GM21423 (cell line): Measurements from ENCODE around the gene TBPL2.
"Not testable (repeated sequence)": the region's sequence is repeated elsewhere in the genome, so short reads cannot be mapped to it uniquely, and the experiment has no call there.

Source experiments
- ATAC-seq: cut with Tn5 transposase; IDR thresholded peaks from one replicate; pipeline ENCODE4 v1.9.1; 2021; ENCODE audit warnings: mild to moderate bottlenecking, moderate library complexity; ENCODE audit not compliant: unreplicated experiment

TBPL2 gene

GRCh38 chr14:55410876-55411275, 29.5 kb downstream of the TBPL2 start:
- no peak for ATAC-seq

DNA sequence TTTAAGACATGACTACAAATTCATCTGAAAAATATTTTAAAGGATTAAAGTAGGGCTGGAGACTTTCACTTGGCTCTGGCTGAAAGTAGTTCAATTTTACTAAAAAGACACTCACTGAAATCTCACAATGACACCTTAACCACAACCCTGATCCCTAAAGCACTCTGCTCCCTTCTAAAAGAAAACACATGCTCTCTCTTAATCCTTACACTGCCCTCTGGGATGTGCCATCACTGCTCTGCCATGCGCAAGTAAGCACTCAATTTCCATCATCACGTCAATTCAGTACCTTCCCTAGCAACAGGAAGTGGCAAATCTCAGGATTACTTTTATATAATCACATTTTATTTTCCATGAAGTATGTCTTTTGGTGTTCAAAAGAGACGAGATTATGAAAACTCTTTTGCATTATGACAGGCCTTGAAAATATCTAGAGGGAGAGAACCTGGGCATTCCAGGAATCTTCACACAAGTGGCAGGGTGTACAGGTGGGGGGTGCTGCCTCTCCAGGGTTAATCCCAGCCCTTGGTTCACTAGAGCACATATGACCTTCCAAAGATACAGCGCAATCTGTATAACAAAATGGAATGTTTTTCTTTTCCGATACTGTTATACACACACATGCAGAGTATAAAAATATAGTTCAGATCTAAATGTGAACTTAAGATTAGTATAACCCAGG, 36.1 kb downstream of the TBPL2 start:
- no peak for ATAC-seq

DNA sequence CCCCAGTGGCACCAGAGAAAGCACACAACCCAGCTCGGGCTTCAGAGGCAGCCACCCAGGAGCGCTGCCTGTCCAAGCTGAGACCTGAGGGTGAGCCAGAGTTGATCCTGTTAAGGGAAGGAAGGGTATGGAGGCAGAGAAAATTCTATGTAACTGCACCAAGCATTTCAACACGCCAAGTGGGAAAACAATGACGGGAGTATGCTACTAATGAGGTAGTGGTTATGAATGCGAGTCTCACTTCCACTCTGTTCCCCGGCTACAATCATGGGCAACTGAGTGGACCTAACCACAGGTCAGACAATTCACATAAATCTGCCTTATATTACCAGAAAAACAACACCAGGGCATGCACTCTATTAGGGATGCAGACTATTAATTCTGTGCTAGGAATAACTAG, 38.7 kb downstream of the TBPL2 start:
- ATAC-seq: no peak

DNA sequence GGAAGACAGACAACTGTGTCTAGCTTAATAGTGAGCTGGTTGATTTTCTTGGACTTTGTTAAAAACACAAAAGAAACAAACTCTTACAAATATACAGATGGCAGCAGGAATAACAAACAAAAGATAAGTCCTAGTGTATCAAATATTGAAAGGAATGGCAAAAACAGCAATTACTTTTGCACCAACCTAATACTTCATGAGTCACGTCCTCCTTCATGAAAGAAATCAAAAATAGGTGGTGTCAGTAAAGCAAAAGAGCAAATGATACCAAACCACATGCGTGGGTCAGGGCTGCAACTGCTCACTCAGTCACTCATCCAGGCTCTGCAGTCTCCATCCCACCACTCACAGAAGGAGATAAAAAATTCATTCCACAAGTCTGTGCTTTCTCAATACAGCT, 40.6 kb downstream of the TBPL2 start:
- ATAC-seq: no peak

- no peak for ATAC-seq
These were observed 41.2 kb downstream of the TBPL2 start for GRCh38 chr14:55399183-55399582.

DNA sequence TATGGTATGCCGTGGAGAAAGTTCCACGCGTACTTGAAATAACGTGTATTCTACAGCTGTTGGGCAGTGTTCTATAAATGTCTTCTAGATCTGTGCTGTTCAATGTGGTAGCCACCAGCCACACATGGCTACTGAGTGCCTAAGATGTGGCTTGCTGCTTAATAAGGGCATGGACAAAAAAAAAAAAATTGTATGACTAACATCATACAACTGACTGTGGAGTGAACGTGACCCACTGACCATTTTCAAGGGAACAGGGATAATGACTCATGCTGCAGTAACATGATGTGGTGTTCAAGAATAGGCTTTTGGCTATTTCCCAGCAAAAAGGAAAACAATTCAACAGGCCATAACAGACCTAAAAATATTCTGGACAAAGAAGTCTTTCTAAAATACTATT, 41.7 kb downstream of the TBPL2 start:
- no peak for ATAC-seq

DNA sequence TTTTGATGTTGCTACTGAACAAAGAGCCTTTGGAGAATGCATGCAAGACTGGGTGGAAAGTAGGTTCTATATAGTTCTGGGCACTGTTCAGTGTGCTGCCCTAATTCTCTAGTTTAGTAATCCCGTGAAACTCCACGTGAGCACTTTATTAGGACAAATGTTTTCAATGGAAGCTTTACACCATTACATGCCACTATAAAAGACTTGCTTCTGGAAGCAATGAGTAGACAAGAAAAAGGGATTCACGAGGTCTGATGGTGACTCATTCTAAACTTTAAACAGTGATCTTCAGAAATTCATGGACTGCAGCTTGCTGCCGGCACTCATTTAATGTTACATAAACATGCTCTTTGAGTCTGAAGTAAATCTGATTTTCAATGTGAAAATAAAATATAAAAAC, 51.1 kb downstream of the TBPL2 start:
- no peak for ATAC-seq

DNA sequence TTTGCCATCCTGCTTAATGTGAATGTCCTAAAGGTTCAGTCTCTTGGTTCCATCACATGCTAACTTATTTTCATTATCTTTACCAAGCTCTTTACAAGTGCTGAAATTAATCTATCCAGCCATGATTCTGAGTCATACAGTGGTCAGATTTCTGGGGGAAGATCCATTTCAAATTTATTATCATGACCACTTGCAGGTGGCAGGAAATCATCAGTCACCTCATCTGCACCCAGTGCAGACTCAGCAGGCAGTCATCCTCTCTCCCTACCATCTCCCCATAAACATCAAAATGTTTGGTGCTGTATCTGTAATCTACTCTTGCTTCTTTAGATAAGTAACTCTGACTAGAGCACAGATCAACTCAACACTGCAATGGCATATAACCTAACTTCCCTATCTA, 52.3 kb downstream of the TBPL2 start:
- no peak for ATAC-seq

DNA sequence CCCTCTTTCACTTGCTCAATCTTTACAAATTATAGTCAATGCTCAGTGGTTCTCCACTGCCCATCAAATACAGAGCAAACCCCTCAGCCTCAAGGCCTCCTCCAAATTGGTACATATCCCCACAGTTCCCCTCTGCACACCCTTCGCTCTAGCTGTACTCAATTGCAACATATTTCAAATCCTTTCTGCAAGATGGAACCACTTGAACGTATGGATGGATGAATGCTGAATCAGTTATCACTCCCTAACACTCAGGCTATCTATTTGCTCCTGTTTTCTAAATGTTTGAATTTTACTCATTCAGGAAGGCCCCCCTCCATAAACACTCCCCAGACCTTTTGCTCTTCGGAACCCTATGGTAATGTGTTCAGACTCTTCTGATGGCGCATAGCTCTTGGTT, 53.3 kb downstream of the TBPL2 start:
- ATAC-seq: no peak

- ATAC-seq: no peak
These were observed 54.2 kb downstream of the TBPL2 start for GRCh38 chr14:55386037-55386808.

DNA sequence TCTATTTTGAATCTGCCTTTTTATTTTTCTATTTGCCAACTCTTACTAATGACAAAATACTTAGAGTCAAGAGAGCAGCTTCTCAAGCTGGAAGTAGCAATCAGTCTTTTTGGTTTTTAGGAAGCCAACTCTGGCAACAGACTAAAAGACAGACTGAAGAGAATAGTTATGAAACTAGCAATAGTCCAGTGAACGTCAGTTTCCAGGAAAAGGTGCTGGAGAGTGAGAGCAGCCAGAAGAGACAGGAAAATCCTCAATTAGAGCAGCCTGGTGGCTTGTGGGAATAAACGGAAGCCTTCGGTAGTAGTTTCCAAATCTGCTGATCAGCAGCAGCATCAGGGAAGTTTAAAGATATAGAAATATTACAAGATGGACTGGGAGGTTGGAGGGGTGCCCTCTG, 55.9 kb downstream of the TBPL2 start:
- no peak for ATAC-seq

- ATAC-seq: no peak
These were observed 56.8 kb downstream of the TBPL2 start for GRCh38 chr14:55383541-55384140.

GRCh38 chr14:55383056-55383466, 57.4 kb downstream of the TBPL2 start:
- ATAC-seq: not testable (repeated sequence)

DNA sequence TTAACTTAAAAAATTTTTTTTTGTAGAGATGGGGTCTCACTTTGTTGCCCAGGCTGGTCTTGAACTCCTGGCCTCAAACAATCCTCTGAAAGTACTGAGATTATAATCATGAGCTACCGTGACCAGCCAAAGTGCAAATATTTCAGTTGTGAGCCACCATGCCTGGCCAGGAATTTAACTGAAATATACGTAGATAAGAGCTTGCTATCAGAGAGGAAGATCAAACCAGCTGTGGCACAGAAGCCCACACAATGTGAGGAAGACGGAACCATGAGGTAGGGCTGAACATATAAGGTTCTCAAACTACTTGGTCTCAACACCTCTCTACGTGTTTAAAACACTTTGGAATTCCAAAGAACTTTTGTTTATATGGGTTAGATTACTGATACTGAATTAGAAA, 57.9 kb downstream of the TBPL2 start:
- no peak for ATAC-seq

DNA sequence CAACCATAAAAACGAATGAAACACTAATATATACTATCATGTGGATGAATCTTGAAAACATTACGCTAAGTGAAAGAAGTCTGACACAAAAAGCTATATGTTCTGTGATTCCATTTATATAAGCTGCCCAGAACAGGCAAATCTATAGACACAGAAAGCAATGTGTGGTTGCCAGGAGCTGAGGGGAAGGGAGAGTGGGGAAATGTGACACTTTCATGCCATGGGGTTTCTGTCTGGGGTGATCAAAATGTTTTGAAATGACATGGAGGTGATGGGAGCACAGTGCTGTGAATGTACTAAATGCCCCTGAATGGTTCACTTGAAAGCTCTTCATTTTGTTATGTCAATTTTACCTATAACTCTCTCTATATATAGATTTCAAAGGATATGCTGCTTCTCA, 58.9 kb downstream of the TBPL2 start:
- ATAC-seq: no peak

- ATAC-seq: no peak
These were observed 59.4 kb downstream of the TBPL2 start for GRCh38 chr14:55381040-55381439.

DNA sequence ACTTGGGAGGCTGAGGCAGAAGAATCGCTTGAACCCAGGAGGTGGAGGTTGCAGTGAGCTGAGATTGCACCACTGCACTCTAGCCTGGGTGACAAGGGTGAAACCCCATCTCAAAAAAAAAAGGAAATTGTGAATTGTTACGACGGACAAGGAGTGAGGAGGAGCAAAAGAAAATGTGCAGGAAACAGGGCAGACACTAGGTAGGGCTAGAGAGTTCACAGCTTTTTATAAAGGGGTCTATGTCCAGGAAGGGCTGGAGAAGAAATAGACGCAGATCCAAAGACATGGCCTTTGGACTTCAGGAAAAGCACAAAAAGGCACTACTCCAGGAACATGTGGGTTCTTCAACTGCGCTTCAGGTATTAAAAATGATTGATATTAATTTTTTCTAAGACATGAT, 63.2 kb downstream of the TBPL2 start:
- ATAC-seq: no peak

DNA sequence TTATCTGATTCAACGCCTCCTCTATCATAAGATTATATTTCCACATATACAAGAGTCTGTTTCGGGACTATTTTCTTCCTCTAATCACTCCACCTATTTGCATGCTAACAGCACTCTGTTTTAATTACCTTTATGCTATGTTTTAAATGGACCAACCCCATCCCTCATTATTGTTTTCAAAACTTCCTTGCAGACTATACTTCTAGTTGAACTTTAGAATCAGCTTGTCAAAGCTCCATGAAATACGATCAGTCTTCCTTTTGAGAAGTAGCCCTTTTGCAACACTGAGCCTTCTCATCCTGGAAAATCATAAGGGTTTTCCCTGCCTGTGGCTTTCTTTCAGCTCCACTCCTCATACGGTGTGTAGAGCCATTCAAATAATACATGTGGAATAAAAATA, 65.6 kb downstream of the TBPL2 start:
- no peak for ATAC-seq

GRCh38 chr14:55373784-55374705, 66.4 kb downstream of the TBPL2 start:
- ATAC-seq: peak; percentile 59

DNA sequence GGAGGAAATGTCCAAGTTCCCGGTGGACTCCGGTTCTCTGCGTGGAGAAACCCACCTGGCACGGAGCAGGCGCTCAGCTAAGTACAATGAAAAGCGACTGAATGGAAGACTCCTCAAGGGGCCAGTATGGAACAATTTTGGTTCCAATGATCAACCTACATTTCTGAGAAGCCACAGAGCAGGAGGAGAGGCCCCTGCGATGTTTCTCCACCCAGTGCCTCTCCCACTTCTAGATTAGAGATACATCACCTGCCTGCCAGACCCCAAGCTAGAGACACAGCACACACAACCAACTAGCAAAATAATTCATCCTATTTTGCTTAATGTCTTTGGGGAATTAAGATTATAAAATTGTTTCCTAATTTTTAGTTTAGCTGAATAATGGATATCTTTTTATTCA, 67.6 kb downstream of the TBPL2 start:
- no peak for ATAC-seq

GRCh38 chr14:55372423-55372822, 68.0 kb downstream of the TBPL2 start:
- ATAC-seq: no peak
